ENCODE measurements around the gene MAP1LC3C.
A peak's percentile ranks its signal among the peaks of the same experiment; 100 is the strongest.

DNA sequence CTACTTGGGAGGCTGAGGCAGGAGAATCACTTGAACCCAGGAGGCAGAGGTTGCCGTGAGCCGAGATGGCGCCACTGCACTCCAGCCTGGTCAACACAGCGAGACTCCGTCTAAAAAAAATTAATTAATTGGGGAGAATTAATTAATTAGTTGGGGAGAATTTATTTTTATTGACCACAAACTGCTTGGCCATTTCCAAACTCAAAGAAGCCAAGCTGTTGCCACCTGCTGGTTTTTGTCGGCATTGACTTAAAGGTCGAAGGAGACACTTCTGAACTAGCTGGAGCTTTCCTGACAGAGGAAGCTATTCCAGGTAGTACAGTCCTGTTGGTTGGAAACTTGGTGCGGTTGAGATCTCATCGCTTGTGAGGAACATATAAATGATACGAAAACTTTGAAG, 13.1 kb downstream of the MAP1LC3C start:
- TF ChIP-seq, protein P1, sequence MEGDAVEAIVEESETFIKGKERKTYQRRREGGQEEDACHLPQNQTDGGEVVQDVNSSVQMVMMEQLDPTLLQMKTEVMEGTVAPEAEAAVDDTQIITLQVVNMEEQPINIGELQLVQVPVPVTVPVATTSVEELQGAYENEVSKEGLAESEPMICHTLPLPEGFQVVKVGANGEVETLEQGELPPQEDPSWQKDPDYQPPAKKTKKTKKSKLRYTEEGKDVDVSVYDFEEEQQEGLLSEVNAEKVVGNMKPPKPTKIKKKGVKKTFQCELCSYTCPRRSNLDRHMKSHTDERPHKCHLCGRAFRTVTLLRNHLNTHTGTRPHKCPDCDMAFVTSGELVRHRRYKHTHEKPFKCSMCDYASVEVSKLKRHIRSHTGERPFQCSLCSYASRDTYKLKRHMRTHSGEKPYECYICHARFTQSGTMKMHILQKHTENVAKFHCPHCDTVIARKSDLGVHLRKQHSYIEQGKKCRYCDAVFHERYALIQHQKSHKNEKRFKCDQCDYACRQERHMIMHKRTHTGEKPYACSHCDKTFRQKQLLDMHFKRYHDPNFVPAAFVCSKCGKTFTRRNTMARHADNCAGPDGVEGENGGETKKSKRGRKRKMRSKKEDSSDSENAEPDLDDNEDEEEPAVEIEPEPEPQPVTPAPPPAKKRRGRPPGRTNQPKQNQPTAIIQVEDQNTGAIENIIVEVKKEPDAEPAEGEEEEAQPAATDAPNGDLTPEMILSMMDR (IDR thresholded peaks at IDR 0.05): peak; percentile 9 to 37 (median 17)
- no peak for TF ChIP-seq POLR2AphosphoS5 (IDR thresholded peaks at IDR 0.05)
- no peak for TF ChIP-seq POLR2A (IDR thresholded peaks at IDR 0.05)
- no peak for TF ChIP-seq EP300 (IDR thresholded peaks at IDR 0.05; ENCODE audit: low read depth)

All from transverse colon (tissue), 4 donors.